HepG2 (cell line): ENCODE results near the gene POMT1.

Source experiments
- HNRNPLL ChIP-seq: fragments of 200-400 bp; formaldehyde crosslinking; IDR thresholded peaks from 2 replicates; pipeline ENCODE4 v1.6.1; 2017; ENCODE audit warnings: mild to moderate bottlenecking, low read depth, low read length; ENCODE audit not compliant: poor library complexity, severe bottlenecking
- JUNB ChIP-seq: sonication (generic); formaldehyde crosslinking; IDR thresholded peaks from 2 replicates; pipeline ENCODE4 v1.8.0; 2022; ENCODE audit warnings: missing genetic modification reagents, mild to moderate bottlenecking, borderline replicate concordance
- KDM5B ChIP-seq: sonication (generic); formaldehyde crosslinking; IDR thresholded peaks from 2 replicates; pipeline ENCODE4 v1.4.0; 2020; ENCODE audit warnings: missing genetic modification reagents, mild to moderate bottlenecking, borderline replicate concordance
- ZNF274 ChIP-seq: sonication (generic); formaldehyde crosslinking; IDR thresholded peaks from 2 replicates; pipeline ENCODE4 v1.5.1; 2020; ENCODE audit warnings: mild to moderate bottlenecking, missing genetic modification reagents
- ZNF460 ChIP-seq: sonication (generic); formaldehyde crosslinking; IDR thresholded peaks from 2 replicates; pipeline ENCODE4 v1.5.1; 2020; ENCODE audit warnings: missing genetic modification reagents, mild to moderate bottlenecking, borderline replicate concordance
- ZNF558 ChIP-seq: sonication (generic); formaldehyde crosslinking; IDR thresholded peaks from 2 replicates; pipeline ENCODE4 v1.9.0; 2022; ENCODE audit warnings: mild to moderate bottlenecking, missing genetic modification reagents, borderline replicate concordance
- TF ChIP-seq, protein P1 (sequence below): sonication (generic); formaldehyde crosslinking; IDR thresholded peaks from 2 replicates; pipeline ENCODE4 v1.4.0; 2020; ENCODE audit warnings: missing genetic modification reagents
- TF ChIP-seq, protein P2 (sequence below): fragments of 450-650 bp; IDR thresholded peaks from 2 replicates; pipeline ENCODE4 v1.6.1; 2016
- TF ChIP-seq, protein P3 (sequence below): sonication (generic); formaldehyde crosslinking; IDR thresholded peaks from 2 replicates; pipeline ENCODE4 v1.4.0; 2020; ENCODE audit warnings: missing genetic modification reagents, borderline replicate concordance
- TF ChIP-seq, protein P4 (sequence below): sonication (generic); formaldehyde crosslinking; IDR thresholded peaks from 2 replicates; pipeline ENCODE4 v1.4.0; 2020; ENCODE audit warnings: missing genetic modification reagents
- TF ChIP-seq, protein P5 (sequence below), 2 experiments: sonication (generic) in 1 of 2; formaldehyde crosslinking in 1 of 2; IDR thresholded peaks; 2 replicates each; pipeline versions ENCODE4 v1.4.0 to v1.6.1; 2018 to 2020; ENCODE audit warnings: missing genetic modification reagents in 2 of 2, borderline replicate concordance in 1 of 2, low read depth in 1 of 2, mild to moderate bottlenecking in 1 of 2, missing biosample characterization in 1 of 2

DNA sequence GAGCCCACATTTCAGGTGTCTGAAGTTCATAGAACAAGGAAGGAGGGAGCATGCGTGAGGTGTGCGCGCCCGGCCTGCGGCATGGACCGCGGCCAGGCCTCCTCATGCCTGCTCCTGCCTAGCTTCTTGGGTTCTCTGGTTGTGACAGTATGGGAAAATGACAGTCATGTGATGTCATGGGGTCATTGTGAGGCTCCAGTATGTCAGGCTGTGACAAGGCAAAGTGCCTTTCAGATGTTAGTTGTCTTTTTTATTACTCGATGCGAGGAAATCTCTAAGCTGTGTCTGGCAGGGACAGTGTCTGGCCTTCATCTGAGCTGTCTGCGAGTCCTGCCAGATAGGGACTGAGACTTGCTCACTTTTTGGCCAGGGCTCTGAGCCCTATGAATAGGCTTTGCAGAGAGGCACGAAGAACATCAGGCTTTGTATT is 15.1 kb downstream of the POMT1 start:
- TF ChIP-seq, protein P1, sequence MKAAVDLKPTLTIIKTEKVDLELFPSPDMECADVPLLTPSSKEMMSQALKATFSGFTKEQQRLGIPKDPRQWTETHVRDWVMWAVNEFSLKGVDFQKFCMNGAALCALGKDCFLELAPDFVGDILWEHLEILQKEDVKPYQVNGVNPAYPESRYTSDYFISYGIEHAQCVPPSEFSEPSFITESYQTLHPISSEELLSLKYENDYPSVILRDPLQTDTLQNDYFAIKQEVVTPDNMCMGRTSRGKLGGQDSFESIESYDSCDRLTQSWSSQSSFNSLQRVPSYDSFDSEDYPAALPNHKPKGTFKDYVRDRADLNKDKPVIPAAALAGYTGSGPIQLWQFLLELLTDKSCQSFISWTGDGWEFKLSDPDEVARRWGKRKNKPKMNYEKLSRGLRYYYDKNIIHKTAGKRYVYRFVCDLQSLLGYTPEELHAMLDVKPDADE (CRISPR knock-in tag): no peak
- TF ChIP-seq, protein P2, sequence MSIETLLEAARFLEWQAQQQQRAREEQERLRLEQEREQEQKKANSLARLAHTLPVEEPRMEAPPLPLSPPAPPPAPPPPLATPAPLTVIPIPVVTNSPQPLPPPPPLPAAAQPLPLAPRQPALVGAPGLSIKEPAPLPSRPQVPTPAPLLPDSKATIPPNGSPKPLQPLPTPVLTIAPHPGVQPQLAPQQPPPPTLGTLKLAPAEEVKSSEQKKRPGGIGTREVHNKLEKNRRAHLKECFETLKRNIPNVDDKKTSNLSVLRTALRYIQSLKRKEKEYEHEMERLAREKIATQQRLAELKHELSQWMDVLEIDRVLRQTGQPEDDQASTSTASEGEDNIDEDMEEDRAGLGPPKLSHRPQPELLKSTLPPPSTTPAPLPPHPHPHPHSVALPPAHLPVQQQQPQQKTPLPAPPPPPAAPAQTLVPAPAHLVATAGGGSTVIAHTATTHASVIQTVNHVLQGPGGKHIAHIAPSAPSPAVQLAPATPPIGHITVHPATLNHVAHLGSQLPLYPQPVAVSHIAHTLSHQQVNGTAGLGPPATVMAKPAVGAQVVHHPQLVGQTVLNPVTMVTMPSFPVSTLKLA: no peak
- TF ChIP-seq ZNF460 (no peak), HNRNPLL (no peak), ZNF558 (no peak), KDM5B (CRISPR knock-in tag) (no peak), JUNB (CRISPR knock-in tag) (no peak), ZNF274 (CRISPR knock-in tag) (no peak)
- TF ChIP-seq, protein P3, sequence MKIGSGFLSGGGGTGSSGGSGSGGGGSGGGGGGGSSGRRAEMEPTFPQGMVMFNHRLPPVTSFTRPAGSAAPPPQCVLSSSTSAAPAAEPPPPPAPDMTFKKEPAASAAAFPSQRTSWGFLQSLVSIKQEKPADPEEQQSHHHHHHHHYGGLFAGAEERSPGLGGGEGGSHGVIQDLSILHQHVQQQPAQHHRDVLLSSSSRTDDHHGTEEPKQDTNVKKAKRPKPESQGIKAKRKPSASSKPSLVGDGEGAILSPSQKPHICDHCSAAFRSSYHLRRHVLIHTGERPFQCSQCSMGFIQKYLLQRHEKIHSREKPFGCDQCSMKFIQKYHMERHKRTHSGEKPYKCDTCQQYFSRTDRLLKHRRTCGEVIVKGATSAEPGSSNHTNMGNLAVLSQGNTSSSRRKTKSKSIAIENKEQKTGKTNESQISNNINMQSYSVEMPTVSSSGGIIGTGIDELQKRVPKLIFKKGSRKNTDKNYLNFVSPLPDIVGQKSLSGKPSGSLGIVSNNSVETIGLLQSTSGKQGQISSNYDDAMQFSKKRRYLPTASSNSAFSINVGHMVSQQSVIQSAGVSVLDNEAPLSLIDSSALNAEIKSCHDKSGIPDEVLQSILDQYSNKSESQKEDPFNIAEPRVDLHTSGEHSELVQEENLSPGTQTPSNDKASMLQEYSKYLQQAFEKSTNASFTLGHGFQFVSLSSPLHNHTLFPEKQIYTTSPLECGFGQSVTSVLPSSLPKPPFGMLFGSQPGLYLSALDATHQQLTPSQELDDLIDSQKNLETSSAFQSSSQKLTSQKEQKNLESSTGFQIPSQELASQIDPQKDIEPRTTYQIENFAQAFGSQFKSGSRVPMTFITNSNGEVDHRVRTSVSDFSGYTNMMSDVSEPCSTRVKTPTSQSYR (CRISPR knock-in tag): no peak
- TF ChIP-seq, protein P4, sequence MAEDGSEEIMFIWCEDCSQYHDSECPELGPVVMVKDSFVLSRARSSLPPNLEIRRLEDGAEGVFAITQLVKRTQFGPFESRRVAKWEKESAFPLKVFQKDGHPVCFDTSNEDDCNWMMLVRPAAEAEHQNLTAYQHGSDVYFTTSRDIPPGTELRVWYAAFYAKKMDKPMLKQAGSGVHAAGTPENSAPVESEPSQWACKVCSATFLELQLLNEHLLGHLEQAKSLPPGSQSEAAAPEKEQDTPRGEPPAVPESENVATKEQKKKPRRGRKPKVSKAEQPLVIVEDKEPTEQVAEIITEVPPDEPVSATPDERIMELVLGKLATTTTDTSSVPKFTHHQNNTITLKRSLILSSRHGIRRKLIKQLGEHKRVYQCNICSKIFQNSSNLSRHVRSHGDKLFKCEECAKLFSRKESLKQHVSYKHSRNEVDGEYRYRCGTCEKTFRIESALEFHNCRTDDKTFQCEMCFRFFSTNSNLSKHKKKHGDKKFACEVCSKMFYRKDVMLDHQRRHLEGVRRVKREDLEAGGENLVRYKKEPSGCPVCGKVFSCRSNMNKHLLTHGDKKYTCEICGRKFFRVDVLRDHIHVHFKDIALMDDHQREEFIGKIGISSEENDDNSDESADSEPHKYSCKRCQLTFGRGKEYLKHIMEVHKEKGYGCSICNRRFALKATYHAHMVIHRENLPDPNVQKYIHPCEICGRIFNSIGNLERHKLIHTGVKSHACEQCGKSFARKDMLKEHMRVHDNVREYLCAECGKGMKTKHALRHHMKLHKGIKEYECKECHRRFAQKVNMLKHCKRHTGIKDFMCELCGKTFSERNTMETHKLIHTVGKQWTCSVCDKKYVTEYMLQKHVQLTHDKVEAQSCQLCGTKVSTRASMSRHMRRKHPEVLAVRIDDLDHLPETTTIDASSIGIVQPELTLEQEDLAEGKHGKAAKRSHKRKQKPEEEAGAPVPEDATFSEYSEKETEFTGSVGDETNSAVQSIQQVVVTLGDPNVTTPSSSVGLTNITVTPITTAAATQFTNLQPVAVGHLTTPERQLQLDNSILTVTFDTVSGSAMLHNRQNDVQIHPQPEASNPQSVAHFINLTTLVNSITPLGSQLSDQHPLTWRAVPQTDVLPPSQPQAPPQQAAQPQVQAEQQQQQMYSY (CRISPR knock-in tag): no peak
- TF ChIP-seq, protein P5, sequence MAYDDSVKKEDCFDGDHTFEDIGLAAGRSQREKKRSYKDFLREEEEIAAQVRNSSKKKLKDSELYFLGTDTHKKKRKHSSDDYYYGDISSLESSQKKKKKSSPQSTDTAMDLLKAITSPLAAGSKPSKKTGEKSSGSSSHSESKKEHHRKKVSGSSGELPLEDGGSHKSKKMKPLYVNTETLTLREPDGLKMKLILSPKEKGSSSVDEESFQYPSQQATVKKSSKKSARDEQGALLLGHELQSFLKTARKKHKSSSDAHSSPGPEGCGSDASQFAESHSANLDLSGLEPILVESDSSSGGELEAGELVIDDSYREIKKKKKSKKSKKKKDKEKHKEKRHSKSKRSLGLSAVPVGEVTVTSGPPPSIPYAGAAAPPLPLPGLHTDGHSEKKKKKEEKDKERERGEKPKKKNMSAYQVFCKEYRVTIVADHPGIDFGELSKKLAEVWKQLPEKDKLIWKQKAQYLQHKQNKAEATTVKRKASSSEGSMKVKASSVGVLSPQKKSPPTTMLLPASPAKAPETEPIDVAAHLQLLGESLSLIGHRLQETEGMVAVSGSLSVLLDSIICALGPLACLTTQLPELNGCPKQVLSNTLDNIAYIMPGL (CRISPR knock-in tag; IDR thresholded peaks at IDR 0.05; ENCODE audit: borderline replicate concordance in 1 of 2, low read depth in 1 of 2): no peak
